GM19395 (cell line): ENCODE data around the gene HGF.
A peak's percentile ranks its signal among the peaks of the same experiment; 100 is the strongest.

Source experiments
- ATAC-seq: cut with Tn5 transposase; IDR thresholded peaks from one replicate; pipeline ENCODE4 v1.9.1; 2021; ENCODE audit warnings: mild to moderate bottlenecking, moderate library complexity; ENCODE audit not compliant: unreplicated experiment

HGF gene

DNA sequence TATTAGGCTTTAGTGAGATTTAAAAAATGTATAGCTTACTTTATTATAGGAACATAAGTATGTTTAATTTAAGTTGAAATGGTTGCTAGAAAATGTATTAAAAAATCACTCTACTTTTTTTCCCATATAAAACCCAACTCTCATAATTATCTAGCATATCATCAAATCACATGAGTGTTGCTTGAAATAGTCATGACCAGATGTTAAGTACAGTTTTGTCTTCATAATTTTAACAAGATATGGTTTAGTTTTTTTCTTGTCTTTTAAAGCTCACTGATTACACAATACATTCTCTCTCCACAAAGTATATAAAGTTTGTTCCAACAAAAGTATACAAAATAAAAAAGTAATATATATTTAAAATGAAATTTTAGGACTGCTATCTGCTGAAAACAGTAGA is 82.8 kb downstream of the HGF start:
- ATAC-seq: no peak

DNA sequence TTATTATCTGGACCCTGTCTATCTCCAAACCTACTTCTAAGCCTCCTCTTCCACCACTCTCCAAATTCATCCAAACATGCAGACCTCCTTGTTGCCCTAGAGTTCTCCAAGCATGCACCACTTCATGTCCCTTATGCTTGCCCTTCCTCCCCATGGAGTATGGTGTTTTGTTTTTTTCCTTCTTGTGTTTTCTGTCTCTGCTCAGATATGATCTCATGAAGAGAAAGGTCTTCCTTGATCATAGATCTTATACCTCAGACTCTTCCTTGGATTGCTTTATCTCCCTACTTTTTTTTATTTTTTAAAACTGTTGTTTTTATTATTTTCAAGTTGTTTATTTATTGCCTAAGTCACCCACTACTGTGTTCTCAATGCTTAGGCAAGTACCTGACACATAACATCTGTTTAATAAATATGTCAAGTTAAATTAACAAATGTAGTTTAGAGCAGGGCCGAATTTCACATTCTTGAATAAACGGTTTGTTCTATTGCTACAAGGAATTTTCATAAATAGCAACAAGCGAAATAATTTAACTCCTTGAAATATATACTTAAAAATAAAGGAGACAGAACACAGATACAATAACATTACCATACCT is 84.5 kb downstream of the HGF start:
- no peak for ATAC-seq

DNA sequence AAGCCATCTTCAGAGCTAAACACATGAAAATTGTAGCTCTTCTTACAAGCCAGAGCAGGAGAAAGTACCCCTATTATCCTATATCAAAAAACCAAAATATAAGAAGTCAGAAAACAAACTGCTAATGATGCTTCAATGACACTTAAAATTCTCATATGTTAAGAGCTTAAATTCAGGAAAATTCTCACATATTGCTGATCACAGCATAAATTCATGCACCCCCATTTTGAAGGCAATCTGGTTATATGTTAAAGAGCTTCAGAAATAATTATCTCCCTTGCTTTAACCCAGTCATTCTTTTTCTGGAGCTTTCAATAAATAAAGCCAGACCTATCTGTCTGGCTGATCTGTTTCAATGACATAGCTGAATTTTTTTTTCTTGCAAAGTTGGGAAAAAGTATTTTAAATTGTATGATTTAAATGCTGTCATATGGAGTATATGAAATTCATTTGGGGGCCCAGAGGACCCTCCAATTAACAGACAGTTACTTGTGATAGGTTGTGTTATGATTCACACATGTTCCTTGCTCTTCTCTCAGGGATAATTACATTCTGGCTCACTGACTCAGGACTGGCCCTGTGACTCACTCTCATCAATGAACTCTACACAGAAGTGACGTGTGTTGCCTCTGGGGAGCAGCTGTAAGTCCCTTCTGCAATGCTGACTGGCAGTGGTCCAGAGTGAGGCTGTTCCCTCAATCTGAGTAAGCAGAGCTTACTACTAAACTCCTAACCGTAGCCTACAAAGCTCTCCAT is 85.2 kb downstream of the HGF start:
- ATAC-seq: peak; percentile 89

DNA sequence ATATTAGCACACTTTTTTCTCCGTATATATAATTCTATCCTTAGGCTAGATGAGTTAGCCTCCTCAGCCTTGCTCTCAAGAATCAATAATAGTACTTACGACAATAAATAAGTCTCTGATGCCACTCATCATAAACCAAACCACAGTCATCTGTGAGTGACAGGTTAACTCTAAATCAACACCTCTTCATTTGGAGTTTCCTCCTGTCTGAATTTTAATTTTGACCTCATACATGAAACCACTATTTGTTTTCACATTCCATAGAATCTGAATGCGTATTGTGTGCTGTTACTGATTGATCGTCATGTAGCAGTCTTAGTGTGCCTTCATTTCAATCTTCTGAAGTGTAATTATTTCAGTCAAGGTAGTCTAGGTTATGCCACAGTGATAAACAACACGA is 85.8 kb downstream of the HGF start:
- ATAC-seq: no peak

DNA sequence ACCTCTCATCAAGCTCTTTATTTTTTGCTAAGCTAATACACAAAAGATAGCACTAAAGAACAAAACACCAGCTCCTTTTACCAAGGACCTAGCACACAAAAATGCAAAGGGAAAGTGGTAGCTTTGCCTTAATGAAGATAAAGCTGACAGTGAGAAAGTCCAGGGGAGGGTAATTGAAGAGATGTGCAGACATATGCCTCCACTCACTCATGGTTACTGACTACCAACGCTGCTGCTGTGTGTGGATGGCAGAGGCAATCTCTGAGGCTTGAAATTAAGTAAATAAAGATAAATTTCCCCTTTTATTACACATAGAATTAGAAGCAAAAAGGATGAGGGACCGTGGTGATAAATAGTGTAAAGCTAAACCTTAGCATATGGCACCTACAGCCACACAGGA is 87.0 kb downstream of the HGF start:
- ATAC-seq: no peak

DNA sequence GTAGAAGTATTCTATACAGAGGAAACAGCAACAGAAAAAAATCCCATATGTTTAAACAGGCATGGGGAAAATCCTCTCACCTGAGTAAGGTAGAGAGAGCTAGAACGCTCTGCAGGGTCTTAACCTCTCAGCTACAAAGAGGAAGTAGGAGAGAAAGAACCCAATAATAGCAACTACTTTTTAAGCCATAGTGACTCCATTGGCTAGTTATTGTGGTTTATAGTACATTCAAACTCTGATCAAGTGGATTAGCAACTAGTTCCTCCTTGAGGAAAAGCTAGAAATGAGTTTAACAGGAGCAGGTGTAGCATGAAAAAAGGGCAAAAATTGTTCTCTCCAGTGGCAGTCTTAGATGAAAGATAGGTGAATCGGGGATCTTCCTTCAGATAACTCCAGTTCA is 89.7 kb downstream of the HGF start:
- ATAC-seq: no peak

DNA sequence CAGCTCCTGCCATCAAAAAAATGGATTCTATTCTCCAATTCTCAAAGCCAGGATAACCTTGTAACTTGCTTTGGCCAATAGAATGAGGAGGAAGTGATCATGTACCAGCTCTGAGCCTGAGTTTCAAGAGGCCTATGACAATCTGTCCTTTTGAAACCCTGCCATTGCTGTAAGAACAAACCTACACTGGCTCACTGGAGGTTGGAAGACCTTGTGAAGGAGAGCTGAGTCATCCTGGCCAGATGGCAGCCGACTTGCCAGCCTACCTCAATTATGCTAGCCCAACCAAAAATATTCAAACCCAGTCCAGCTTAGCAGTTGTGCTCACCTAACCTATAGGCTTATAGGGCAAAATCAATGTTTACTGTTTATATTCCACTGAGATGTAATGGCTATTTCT is 93.0 kb downstream of the HGF start:
- ATAC-seq: no peak

DNA sequence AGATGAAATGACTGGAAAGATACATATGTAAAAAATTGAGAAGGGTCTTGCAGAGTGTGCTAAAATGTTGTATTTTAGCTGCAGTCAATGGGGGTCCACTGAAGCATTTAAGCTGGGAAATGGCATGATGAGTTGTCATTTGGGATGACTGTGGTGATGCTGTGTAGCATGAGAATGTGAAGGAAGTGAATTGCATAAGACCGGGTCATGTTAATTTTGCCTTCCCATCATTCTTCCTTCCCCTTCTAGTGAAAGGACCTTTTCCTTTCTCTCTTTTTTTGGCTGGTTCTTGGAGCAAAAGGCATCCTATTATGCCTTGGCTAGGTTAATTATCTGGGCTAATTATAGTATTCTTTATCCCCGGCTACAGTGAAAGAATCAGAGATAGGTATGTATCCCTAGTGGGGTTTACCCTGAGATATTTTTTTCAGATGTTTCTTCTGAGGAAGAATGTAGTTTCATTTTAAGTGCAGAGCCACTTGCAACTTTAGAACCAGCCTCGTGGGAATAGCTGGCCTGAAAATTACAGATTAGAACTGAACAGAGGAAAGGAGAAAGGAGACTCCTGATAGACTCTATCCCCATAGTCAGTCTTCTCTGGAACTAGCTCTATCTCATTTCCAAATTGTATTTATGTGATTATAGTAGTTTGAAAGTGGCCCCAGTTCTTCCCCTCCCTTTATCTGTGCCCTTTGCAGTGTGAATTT is 93.6 kb downstream of the HGF start:
- ATAC-seq: no peak

DNA sequence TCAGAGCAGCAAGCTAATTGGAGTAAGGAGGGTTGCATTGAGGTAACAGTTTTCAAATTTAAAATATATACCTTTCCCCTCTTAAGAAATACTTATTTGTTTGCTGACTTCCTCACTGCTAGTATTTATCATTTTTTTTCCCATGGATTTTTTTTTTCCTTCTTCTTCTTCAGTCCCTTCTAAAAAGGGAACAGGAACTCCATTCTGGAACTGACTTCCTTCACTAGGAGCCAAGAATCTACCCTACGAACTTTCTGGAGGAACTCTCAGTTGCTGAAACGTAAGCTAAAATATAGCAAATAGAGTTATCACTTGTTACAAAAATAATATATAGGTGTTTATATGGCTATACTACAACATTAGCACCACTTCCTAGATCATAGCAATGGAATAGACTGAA is 95.4 kb downstream of the HGF start:
- no peak for ATAC-seq

DNA sequence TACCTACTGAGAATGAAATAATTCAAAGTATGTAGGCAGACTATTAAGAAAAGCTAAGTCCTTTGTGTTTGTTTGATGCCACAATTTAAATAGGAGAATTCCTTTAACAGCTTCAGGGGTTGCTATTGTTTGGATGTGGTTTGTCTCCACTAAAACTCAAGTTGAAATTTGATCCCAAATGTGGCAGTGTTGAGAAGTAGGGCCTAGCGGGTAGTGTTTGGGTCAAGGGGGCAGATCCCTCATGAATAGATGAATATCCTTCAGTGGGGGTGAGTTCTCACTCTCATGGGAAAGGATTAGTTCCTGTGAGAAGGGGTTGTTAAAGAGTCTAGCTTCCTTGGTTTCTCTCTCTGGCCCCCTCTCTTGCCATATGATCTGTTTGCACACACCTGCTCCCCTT is 97.0 kb downstream of the HGF start:
- ATAC-seq: no peak

DNA sequence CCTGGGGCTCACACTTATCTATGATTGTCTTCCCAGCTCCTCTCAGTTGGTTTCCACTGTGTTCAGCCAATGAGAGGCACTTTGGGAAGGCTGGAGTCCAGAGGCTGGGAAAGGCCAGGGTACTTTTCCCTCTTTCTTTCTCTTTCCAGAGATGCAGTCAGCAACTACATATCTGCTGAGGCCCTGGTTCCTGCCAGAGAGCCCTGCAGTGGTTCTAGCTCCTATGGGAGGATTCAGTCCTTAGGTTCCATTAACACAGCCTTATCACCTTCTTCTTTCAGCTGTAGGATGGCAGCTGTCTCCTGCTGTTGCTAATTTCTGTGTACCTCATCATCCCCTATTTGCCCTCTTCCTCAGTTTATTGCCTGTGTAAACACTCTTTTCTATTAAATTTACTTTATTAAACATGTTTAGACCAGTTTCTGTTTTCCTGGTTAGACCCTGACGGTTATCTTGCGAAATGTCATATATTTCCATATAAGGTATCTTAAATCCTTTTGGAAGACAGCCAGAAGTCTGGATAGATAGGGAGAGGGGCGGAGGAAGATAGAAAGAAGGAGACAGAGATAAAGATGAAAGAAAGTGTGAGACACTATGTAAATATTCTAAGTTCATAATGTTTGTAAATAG is 100.3 kb downstream of the HGF start:
- ATAC-seq: no peak

DNA sequence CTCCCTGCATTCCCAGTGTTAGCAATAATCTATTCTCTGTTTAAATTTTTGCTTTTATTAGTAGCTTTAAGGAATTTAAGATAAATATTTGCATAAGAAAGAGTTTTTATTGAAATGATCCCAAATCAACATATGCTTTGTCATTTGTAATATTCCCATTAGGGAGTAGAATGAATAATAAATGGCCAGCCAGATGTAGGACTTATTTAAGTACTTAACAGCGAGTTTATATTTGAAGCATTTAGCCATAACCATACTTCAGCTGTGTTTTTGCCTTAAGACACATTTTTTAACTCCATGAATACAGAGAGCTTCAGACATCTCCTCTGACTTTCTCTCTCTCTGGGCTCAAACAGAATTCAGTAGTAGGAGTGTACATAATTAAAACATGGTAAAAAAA is 103.6 kb downstream of the HGF start:
- no peak for ATAC-seq

DNA sequence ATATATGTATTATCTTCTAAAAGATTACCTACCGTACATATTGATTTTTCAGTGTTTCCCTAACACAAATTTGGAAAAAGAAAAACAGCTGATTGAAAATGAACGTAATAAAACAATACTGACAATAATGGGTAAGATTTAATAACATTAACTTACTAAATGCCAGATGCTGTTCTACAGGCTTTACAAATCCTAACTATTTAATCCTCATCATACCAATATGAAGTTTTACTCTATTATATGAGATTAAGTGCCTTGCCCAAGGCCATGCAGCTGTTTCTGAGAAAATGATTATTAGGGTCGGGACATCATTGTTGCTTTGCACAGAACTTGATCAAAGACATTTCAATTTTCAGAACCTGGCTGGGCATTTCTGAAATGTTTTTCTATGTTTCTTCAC is 104.6 kb downstream of the HGF start:
- no peak for ATAC-seq

DNA sequence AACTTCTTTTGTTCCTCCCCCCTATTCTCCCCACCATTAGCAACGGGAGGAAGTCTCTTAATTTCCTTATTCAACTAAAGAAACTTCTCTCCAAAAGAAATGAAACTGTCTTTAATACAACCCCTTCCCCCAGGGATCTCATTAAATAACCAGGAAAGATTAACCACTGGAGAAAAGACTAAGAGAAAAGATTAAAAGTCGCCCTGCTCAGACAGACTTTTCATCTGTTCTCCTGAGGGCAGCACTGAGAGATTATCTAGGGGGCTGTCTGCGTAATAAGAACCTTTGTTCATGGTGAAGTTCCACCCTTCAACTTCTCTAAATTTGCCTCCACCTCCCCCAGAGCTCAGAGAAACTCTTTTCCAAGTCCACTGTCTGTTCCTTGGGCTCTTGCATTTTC is 105.5 kb downstream of the HGF start:
- ATAC-seq: no peak

DNA sequence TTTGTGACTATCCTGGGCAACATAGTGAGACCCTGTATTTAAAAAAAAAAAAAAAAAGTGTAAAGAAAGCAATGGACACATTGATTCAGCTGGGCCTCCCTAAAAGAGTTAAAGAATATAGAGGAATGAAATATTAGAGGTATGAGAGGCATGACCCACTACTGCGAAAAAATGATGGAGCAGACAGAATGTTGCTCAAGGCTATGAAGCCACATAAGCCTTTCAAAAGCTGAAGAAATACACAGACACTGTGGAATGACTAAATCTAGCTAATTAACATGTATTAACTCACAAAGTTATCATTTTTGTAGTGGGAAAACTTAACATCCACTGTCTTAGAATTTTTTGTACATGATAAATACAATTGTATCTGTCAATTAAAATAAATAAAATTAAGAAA is 107.3 kb downstream of the HGF start:
- no peak for ATAC-seq

DNA sequence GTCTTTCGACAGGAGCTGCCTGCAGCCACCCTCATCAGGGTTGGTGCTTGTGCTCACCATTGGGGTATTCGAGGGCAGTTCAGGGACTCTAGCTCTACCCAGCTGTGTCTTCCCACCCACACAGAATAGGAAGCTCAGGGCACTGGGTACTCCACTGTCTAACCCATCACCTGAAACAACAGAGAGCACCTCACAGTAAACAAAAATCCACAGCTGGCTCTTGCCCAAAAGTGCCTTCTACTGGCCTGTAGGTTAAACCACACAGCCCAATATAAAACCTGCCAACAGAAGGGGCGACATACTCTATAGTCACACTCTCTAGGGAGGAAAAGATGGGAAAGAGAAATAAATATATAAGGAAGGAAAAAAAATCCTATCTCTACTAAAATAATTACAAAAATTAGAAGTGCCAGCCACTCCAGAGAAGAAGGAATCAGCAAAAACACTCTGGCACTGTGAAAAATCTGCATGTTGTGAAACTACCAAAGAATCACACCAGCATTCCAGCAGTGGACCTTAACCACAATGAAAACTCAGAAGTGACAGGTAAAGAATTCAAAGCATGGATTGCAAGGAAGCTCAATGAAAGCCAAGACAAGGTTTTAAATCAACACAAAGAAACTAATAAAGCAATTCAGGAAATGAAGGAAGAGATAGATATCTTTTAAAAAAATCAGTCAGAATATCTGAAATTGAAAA is 110.0 kb downstream of the HGF start:
- ATAC-seq: no peak

DNA sequence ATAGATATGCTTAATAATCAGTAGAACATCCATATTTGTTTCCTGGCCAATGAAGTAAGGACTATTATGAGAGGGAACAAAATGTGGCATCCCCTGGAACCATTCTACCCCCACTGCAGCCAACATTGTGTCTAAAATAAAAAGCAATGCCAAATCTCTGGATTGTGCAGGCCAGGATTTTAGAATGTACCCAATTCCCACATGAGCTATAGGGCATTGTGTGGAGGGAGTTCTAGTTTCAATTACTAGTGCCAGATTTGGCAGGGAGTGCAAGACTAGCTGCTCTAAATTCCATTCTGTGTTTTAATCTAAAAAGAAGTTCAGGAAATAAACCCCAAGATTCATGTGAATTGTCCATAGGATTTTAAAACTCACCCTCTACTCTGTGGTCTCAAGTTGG is 112.3 kb downstream of the HGF start:
- no peak for ATAC-seq

DNA sequence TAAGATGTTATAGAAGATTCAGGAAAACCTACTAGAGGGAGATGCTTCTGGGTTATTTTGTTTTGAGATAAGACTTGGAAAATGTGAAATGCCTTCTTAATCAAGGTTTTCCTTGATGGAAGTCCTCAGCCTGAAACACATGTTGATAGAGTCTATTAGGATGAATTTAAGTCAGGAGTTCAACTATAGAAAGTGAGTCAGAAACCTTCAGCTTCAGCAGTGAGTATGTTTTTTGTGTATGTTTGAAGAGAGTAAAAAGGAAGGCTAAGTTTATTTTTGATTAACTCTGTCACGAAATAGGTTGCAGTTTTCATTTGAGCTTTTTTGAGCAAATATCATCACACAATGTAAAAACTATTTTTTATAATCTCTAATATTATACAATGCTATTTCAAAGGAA is 114.6 kb downstream of the HGF start:
- ATAC-seq: no peak

DNA sequence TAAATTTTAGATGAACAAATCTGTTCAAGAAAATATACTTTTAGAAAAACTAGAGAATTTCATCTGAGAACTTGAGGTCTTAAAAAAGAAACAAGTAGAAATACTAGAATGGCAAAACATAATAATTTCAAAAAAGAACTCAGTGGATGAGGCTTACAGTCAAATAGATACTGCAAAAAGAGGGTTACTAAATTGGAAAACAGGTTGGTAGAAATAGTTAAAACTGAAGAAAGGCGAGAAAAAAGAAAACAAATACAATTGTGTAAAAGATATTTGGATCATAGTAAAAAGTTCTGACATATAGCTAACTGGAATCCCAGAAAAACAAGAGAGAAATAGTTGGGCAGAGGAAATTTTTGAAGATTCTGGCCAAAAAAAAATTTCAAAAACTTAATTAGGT is 117.6 kb downstream of the HGF start:
- ATAC-seq: no peak
